Measurements from ENCODE around the gene HAO2. TPM values are rescaled to one million over a fixed set of nuclear protein-coding genes. Genes with fewer than 3 reads are reported as not detected.
A peak's percentile ranks its signal among the peaks of the same experiment; 100 is the strongest.
"Not testable (repeated sequence)": the region's sequence is repeated elsewhere in the genome, so short reads cannot be mapped to it uniquely, and the experiment has no call there.

The HAO2 gene
- total and polyA plus RNA-seq, 8 donors = 0.11 to 0.76 (median 0.35) TPM; not detected in 2

DNA sequence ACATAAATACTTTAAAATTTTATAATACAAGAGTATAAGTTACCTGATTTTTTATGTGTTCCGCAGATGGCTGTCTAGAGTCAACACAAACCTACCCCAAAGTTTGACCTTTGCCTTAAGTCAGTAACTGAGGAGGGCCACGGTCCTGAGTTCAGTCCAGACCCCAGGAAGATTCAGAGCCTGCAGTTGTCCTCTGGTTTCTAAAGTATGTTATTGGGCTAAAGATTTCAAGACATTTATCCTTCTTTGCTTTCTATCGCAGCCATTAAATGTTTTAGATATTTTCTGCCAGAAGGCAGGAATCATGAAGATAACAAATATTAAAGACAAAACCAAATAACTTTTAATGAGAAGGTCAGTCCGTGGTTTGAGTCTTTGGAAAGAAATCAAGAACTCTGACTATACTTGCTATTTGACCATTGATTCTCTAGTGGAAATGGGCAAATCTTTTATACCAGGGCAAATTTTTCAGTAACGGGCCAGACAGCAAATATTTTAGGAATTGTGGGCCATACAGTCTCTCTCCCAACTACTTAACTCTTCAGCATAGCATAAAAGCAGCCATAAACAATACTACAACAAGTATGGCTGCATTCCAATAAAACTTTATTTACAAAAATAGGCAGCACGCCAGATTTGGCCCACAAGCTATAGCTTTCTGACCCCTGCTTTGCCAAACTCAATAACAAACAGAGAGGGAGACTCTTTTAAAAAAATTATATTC, 38.0 kb upstream of the HAO2 start:
- intact Hi-C loops (cut with DNase I) = no loop called here
- no peak overlapping the region for H3K27ac ChIP-seq

DNA sequence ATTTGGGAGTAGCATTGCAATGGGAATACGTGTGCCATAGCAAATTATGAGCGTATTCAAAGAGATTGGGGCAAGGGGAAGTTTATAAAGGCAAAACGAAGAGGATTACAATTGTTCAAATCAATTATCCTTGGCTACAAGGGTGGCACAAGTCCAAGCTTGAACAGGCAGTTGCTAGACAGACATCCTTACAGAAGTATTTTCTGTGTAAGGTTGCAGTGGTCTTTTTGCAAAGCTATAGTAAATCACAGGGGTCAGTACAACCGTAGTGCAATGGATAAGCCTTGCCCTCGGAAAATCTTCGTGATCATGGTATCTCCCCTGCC, 37.4 kb upstream of the HAO2 start:
- ATAC-seq = no peak
- H3K9me3 ChIP-seq = no peaks in the 10 kb centered on the region
- intact Hi-C loops (cut with DNase I) = no loop called here
- H3K4me1 ChIP-seq = peaks cover 6% of the 10 kb centered on the region in 2 donors
- TF ChIP-seq, protein P1, sequence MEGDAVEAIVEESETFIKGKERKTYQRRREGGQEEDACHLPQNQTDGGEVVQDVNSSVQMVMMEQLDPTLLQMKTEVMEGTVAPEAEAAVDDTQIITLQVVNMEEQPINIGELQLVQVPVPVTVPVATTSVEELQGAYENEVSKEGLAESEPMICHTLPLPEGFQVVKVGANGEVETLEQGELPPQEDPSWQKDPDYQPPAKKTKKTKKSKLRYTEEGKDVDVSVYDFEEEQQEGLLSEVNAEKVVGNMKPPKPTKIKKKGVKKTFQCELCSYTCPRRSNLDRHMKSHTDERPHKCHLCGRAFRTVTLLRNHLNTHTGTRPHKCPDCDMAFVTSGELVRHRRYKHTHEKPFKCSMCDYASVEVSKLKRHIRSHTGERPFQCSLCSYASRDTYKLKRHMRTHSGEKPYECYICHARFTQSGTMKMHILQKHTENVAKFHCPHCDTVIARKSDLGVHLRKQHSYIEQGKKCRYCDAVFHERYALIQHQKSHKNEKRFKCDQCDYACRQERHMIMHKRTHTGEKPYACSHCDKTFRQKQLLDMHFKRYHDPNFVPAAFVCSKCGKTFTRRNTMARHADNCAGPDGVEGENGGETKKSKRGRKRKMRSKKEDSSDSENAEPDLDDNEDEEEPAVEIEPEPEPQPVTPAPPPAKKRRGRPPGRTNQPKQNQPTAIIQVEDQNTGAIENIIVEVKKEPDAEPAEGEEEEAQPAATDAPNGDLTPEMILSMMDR (IDR thresholded peaks at IDR 0.05) = no peak
- no peaks in the 10 kb centered on the region for H3K36me3 ChIP-seq
- no peak overlapping the region for H3K27ac ChIP-seq
- no peak for DNase-seq
- no peak overlapping the region for H3K4me3 ChIP-seq
- peaks cover 0 to 22% of the 10 kb centered on the region in 2 donors for H3K27me3 ChIP-seq

More for the DNA sequence above, 38.0 kb upstream of the HAO2 start:
- Histone ChIP-seq H3K36me3 (no peaks in the 10 kb centered on the region), H3K4me3 (no peak overlapping the region), H3K9me3 (no peaks in the 10 kb centered on the region), H3K27me3 (peaks cover 0 to 22% of the 10 kb centered on the region in 2 donors), H3K4me1 (peaks cover 6% of the 10 kb centered on the region in 2 donors)
- DNase-seq (no peak), ATAC-seq (no peak)
- TF ChIP-seq, protein P1 (IDR thresholded peaks at IDR 0.05) = no peak

DNA sequence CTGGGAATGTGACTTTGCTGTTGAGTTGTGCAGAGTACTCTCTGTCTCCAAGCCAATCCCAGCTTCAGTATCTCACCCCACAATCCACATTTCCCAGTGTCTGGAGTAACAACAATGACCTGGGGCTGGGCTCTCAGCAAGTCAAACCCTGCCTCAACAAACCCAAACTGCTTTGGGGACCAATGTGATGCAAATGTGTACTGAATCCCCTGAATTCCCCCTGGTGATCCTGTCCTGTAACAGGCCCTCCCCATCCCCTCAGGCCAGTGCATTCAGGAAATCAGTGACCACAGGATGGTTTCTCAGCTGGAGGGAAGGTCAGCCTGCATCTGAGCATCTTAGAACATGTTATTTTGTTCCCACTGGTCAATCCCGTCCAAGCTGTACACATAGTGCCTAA, 36.7 kb upstream of the HAO2 start:
- ATAC-seq (no peak), DNase-seq (no peak)
- TF ChIP-seq, protein P1 (IDR thresholded peaks at IDR 0.05) = no peak
- Histone ChIP-seq H3K4me1 (peaks cover 6% of the 10 kb centered on the region in 2 donors), H3K4me3 (no peak overlapping the region), H3K27ac (no peak overlapping the region), H3K9me3 (no peaks in the 10 kb centered on the region), H3K27me3 (peaks cover 0 to 15% of the 10 kb centered on the region in 2 donors), H3K36me3 (no peaks in the 10 kb centered on the region)
- intact Hi-C loops (cut with DNase I) = no loop called here

DNA sequence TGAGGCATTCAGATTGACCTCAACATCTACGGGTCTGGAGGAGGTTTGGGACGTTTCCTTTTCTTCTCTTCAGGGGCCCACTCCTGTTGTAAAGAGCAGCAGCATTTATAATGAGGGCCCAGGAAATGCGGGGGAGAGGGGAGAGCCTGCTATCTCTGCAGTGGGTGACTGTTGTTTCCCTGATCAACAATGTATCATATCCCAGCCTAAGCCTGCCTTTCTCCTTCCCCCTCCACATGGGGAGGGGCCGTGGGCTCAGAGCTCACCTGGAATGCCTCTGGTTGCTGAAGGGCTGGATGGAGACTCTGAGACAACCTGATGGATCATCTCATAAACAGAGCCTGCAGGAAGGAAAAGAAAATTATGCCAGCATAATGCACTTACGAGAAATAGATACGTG, 36.0 kb upstream of the HAO2 start:
- DNase-seq (no peak), ATAC-seq (no peak)
- Histone ChIP-seq H3K27ac (no peak overlapping the region), H3K9me3 (no peaks in the 10 kb centered on the region), H3K4me1 (peaks cover 2 to 3% of the 10 kb centered on the region in 2 donors), H3K4me3 (no peak overlapping the region), H3K27me3 (peaks cover 0 to 8% of the 10 kb centered on the region in 2 donors), H3K36me3 (no peaks in the 10 kb centered on the region)
- intact Hi-C loops (cut with DNase I) = no loop called here
- TF ChIP-seq, protein P1 (IDR thresholded peaks at IDR 0.05) = no peak

DNA sequence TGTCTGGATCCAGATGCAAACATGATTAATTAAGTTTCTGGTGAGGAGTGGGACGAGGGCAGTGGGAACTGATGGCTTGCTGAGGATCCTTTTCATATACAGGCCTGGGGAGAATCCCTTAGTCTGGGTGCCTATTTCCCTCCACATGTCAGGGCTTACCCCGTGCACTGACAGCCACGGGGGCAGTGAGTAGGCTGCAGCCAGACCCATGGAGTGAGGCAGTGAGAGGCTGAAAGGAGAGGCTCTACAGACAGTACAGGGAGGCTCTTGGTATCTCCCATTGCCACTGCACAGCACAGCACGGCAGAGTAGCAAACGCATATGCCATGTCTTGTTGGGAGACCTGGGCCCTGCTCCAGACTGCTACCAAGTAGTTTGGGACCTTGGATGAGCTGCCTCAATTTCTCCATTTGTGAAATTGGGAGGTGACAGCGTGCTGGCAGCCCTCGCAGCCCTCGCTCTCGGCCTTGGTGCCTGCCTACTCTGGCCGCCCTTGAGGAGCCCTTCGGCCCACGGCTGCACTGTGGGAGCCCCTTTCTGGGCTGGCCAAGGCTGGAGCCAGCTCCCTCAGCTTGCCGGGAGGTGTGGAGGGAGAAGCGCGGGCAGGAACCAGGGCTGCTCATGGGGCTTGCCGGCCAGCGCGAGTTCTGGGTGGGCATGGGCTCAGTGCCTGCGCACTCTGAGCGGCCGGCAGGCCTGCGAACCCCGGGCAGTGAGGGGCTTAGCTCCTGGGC, 35.3 kb upstream of the HAO2 start:
- DNase-seq (peak in 1 of 4 donors; percentile 54), ATAC-seq (no peak)
- Histone ChIP-seq H3K27me3 (peaks cover 0 to 1% of the 10 kb centered on the region in 2 donors), H3K4me3 (no peak overlapping the region), H3K27ac (no peak overlapping the region), H3K36me3 (no peaks in the 10 kb centered on the region), H3K4me1 (no peaks in the 10 kb centered on the region), H3K9me3 (no peaks in the 10 kb centered on the region)
- TF ChIP-seq, protein P1 (IDR thresholded peaks at IDR 0.05) = no peak
- intact Hi-C loops (cut with DNase I) = no loop called here

DNA sequence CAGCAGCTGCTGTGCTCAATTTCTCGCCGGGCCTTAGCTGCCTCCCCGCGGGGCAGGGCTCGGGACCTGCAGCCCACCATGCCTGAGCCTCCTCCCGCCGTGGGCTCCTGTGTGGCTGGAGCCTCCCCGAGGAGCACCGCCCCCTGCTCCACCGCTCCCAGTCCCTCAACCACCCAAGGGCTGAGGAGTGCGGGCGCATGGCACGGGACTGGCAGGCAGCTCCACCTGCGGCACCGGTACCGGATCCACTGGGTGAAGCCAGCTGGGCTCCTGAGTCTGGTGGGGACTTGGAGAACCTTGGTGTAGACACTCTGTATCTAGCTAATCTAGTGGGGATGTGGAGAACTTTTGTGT, 34.7 kb upstream of the HAO2 start:
- H3K27me3 ChIP-seq; intact Hi-C loops (cut with DNase I); H3K4me3 ChIP-seq; H3K9me3 ChIP-seq; ATAC-seq; H3K36me3 ChIP-seq; H3K4me1 ChIP-seq; H3K27ac ChIP-seq: not testable (repeated sequence)
- DNase-seq = peak in 1 of 4 donors; percentile 50
